ENCODE measurements around the gene SH3PXD2A. TPM values are rescaled to one million over a fixed set of nuclear protein-coding genes. Genes with fewer than 3 reads are reported as not detected.

The SH3PXD2A gene
- total RNA-seq, 1 experiment from 2014 or later = 6.3 TPM

GRCh38 chr10:103598654-103599115 is 256.7 kb downstream of the SH3PXD2A start:
- Mint-ChIP-seq H3K4me1 (ENCODE audit: low read depth, unreplicated experiment) (peaks cover 7% of the 10 kb centered on the region), H3K4me3 (ENCODE audit: unreplicated experiment) (no peak overlapping the region), H3K27me3 (ENCODE audit: insufficient read depth, unreplicated experiment) (no peaks in the 10 kb centered on the region), H3K27ac (ENCODE audit: unreplicated experiment) (no peak overlapping the region), H3K36me3 (ENCODE audit: insufficient read depth, unreplicated experiment) (no peaks in the 10 kb centered on the region), H3K9me3 (ENCODE audit: unreplicated experiment) (no peaks in the 10 kb centered on the region)
- intact Hi-C loops (cut with micrococcal nuclease; ENCODE audit: unreplicated experiment) = loop anchor here (1.0 to 10.0 kb wide), 4 partner anchors 88 to 286 kb away; partner anchors contain the start of gene SH3PXD2A
- DNase-seq = peak; percentile 79 to 80
- BruUV-seq (replicated peaks) = no TSS peak
- ChIA-PET CTCF (interaction anchor here (0.6 to 1.8 kb wide), 6 partner anchors 88 to 114 kb away, joined by 3 to 33 read pairs (median 3); no protein-coding TSS in a partner anchor), POLR2A (no interaction called here)
- Histone ChIP-seq H3K36me3 (ENCODE audit: control insufficient read depth, insufficient read depth, low read length) (no peaks in the 10 kb centered on the region), H3K4me3 (ENCODE audit: low read depth, low read length) (no peak overlapping the region), H3K9me3 (no peaks in the 10 kb centered on the region), H3K27me3 (replicated peaks; ENCODE audit: control insufficient read depth, insufficient read depth, low read length) (no peaks in the 10 kb centered on the region), H3K4me1 (no peaks in the 10 kb centered on the region)
- peak; percentile 76 to 82 for TF ChIP-seq CTCF (IDR thresholded peaks at IDR 0.05; ENCODE audit: insufficient read depth in 1 of 2, low read depth in 1 of 2, low read length in 1 of 2, severe bottlenecking in 1 of 2, unreplicated experiment in 1 of 2)

- no peaks in the 10 kb centered on the region for H3K36me3 ChIP-seq (ENCODE audit: control insufficient read depth, insufficient read depth, low read length)
- POLR2A ChIA-PET = no interaction called here
- no peak for TF ChIP-seq CTCF (IDR thresholded peaks at IDR 0.05; ENCODE audit: insufficient read depth in 1 of 2, low read depth in 1 of 2, low read length in 1 of 2, severe bottlenecking in 1 of 2, unreplicated experiment in 1 of 2)
- H3K27me3 ChIP-seq (replicated peaks; ENCODE audit: control insufficient read depth, insufficient read depth, low read length) = no peaks in the 10 kb centered on the region
- no peaks in the 10 kb centered on the region for H3K4me1 ChIP-seq
- BruUV-seq (replicated peaks) = no TSS peak
- CTCF ChIA-PET = interaction anchor here (1.0 kb wide), 1 partner anchor 89 kb away, joined by 6 read pairs; no protein-coding TSS in a partner anchor
- no peak for DNase-seq
- H3K4me1 Mint-ChIP-seq (ENCODE audit: low read depth, unreplicated experiment) = peaks cover 7% of the 10 kb centered on the region
- H3K4me3 Mint-ChIP-seq (ENCODE audit: unreplicated experiment) = no peak overlapping the region
- intact Hi-C loops (cut with micrococcal nuclease; ENCODE audit: unreplicated experiment) = loop anchor here (10.0 kb wide), 1 partner anchor 258 kb away; the partner anchor contains the start of gene SH3PXD2A
- H3K9me3 Mint-ChIP-seq (ENCODE audit: unreplicated experiment) = no peaks in the 10 kb centered on the region
- no peaks in the 10 kb centered on the region for H3K9me3 ChIP-seq
- no peaks in the 10 kb centered on the region for H3K36me3 Mint-ChIP-seq (ENCODE audit: insufficient read depth, unreplicated experiment)
- no peaks in the 10 kb centered on the region for H3K27me3 Mint-ChIP-seq (ENCODE audit: insufficient read depth, unreplicated experiment)
- H3K27ac Mint-ChIP-seq (ENCODE audit: unreplicated experiment) = no peak overlapping the region
- no peak overlapping the region for H3K4me3 ChIP-seq (ENCODE audit: low read depth, low read length)
These were observed 258.4 kb downstream of the SH3PXD2A start for GRCh38 chr10:103597003-103597402.

- H3K27ac Mint-ChIP-seq (ENCODE audit: unreplicated experiment) = no peak overlapping the region
- intact Hi-C loops (cut with micrococcal nuclease; ENCODE audit: unreplicated experiment) = loop anchor here (10.0 kb wide), 1 partner anchor 259 kb away; the partner anchor contains the start of gene SH3PXD2A
- Histone ChIP-seq H3K27me3 (replicated peaks; ENCODE audit: control insufficient read depth, insufficient read depth, low read length) (no peaks in the 10 kb centered on the region), H3K4me3 (ENCODE audit: low read depth, low read length) (no peak overlapping the region), H3K9me3 (no peaks in the 10 kb centered on the region), H3K36me3 (ENCODE audit: control insufficient read depth, insufficient read depth, low read length) (no peaks in the 10 kb centered on the region), H3K4me1 (no peaks in the 10 kb centered on the region)
- CTCF ChIA-PET = interaction anchor here (0.6 to 1.0 kb wide), 2 partner anchors 10 to 90 kb away, joined by 3 to 6 read pairs; no protein-coding TSS in a partner anchor
- no peak for DNase-seq
- no peaks in the 10 kb centered on the region for H3K36me3 Mint-ChIP-seq (ENCODE audit: insufficient read depth, unreplicated experiment)
- peaks cover 7% of the 10 kb centered on the region for H3K4me1 Mint-ChIP-seq (ENCODE audit: low read depth, unreplicated experiment)
- POLR2A ChIA-PET = no interaction called here
- no peaks in the 10 kb centered on the region for H3K27me3 Mint-ChIP-seq (ENCODE audit: insufficient read depth, unreplicated experiment)
- no TSS peak for BruUV-seq (replicated peaks)
- H3K4me3 Mint-ChIP-seq (ENCODE audit: unreplicated experiment) = no peak overlapping the region
- TF ChIP-seq CTCF (IDR thresholded peaks at IDR 0.05; ENCODE audit: insufficient read depth in 1 of 2, low read depth in 1 of 2, low read length in 1 of 2, severe bottlenecking in 1 of 2, unreplicated experiment in 1 of 2) = no peak
- H3K9me3 Mint-ChIP-seq (ENCODE audit: unreplicated experiment) = no peaks in the 10 kb centered on the region
These were observed 259.2 kb downstream of the SH3PXD2A start for GRCh38 chr10:103595933-103596726.

Measured in Caco-2 (cell line).